HEK293T (cell line): ENCODE measurements around the gene SCAMP4.

ENCODE experiments used
- CTCF ChIA-PET: fragments of 350-600 bp; formaldehyde crosslinking; extraction: SDS; loops from one replicate; lab custom pipeline; 2021; ENCODE audit warnings: antibody characterized with exemption, inconsistent platforms; lab: Yijun Ruan, JAX
- POLR2A ChIA-PET: fragments of 350-600 bp; formaldehyde crosslinking; extraction: SDS; loops from one replicate; lab custom pipeline; 2020; ENCODE audit warnings: antibody characterized with exemption, inconsistent platforms; lab: Yijun Ruan, JAX
- DNase-seq: peaks from one replicate; pipeline ENCODE4 v3.0.0; 2012; ENCODE audit warnings: mixed read lengths; ENCODE audit errors: extremely low spot score
- ARNT ChIP-seq: fragments of 450-650 bp; IDR thresholded peaks from 2 replicates; pipeline ENCODE4 v1.6.1; 2017; ENCODE audit warnings: mild to moderate bottlenecking
- BHLHE40 ChIP-seq: fragments of 450-650 bp; IDR thresholded peaks from 2 replicates; pipeline ENCODE4 v1.6.1; 2016; ENCODE audit warnings: mild to moderate bottlenecking, moderate library complexity, borderline replicate concordance
- CTBP1 ChIP-seq: fragments of 450-650 bp; IDR thresholded peaks from 2 replicates; pipeline ENCODE4 v1.6.1; 2016; ENCODE audit warnings: borderline replicate concordance
- ELF4 ChIP-seq: fragments of 450-650 bp; IDR thresholded peaks from 2 replicates; pipeline ENCODE4 v1.6.1; 2017; ENCODE audit warnings: antibody characterized with exemption
- FOXA1 ChIP-seq: fragments of 450-650 bp; IDR thresholded peaks from 2 replicates; pipeline ENCODE4 v1.6.1; 2016; ENCODE audit warnings: mild to moderate bottlenecking
- FOXK2 ChIP-seq: fragments of 450-650 bp; IDR thresholded peaks from 2 replicates; pipeline ENCODE4 v1.6.1; 2016; ENCODE audit warnings: mild to moderate bottlenecking
- FOXM1 ChIP-seq: fragments of 450-650 bp; IDR thresholded peaks from 2 replicates; pipeline ENCODE4 v1.6.1; 2017; ENCODE audit warnings: mild to moderate bottlenecking, borderline replicate concordance
- HDGF ChIP-seq: fragments of 450-650 bp; IDR thresholded peaks from 2 replicates; pipeline ENCODE4 v1.6.1; 2017; ENCODE audit warnings: antibody characterized with exemption, borderline replicate concordance
- L3MBTL2 ChIP-seq: fragments of 450-650 bp; conservative IDR thresholded peaks from 2 replicates; pipeline ENCODE4 v1.6.1; 2016; ENCODE audit warnings: mild to moderate bottlenecking
- LEF1 ChIP-seq: fragments of 450-650 bp; IDR thresholded peaks from 2 replicates; pipeline ENCODE4 v1.6.1; 2017; ENCODE audit warnings: mild to moderate bottlenecking, borderline replicate concordance
- NFRKB ChIP-seq: fragments of 450-650 bp; IDR thresholded peaks from 2 replicates; pipeline ENCODE4 v1.6.1; 2016; ENCODE audit warnings: mild to moderate bottlenecking, moderate library complexity
- PKNOX1 ChIP-seq: fragments of 450-650 bp; IDR thresholded peaks from 2 replicates; pipeline ENCODE4 v1.6.1; 2016
- SP1 ChIP-seq: fragments of 450-650 bp; IDR thresholded peaks from 2 replicates; pipeline ENCODE4 v1.6.1; 2017
- SUZ12 ChIP-seq: fragments of 450-650 bp; IDR thresholded peaks from 2 replicates; pipeline ENCODE4 v1.6.1; 2016; ENCODE audit warnings: mild to moderate bottlenecking
- TARDBP ChIP-seq: fragments of 450-650 bp; IDR thresholded peaks from 2 replicates; pipeline ENCODE4 v1.6.1; 2016
- ZNF384 ChIP-seq: fragments of 450-650 bp; IDR thresholded peaks from 2 replicates; pipeline ENCODE4 v1.6.1; 2016

SCAMP4 gene

GRCh38 chr19:1905110-1905862, at the start of gene SCAMP4, which contains the start of gene ADAT3:
Gene SCAMP4 (plus strand): TSS chr19:1905399. CDS start chr19:1915020, 9,621 bp downstream.
Gene ADAT3 (plus strand): TSS chr19:1905399. CDS start chr19:1912048, 6,649 bp downstream.
- TF ChIP-seq HDGF (peak; percentile 64; the same call in 1 of the 2 replicates), ZNF384 (no peak), FOXA1 (no peak), SUZ12 (no peak), ARNT (no peak), L3MBTL2 (peak; percentile 8; the same call in 1 of the 2 replicates)
- DNase-seq, result peak; percentile 97
- CTCF ChIA-PET, result interaction anchor here (1.0 to 1.2 kb wide), 2 partner anchors 40 to 79 kb away, joined by 4 read pairs; no protein-coding TSS in a partner anchor
- POLR2A ChIA-PET, result interaction anchor here (0.7 to 1.9 kb wide), 9 partner anchors 8 to 29 kb away, joined by 3 to 9 read pairs (median 4); partner anchors contain the start of gene ABHD17A

GRCh38 chr19:1855828-1856255, 49.4 kb upstream of the SCAMP4 start:
- no peak for TF ChIP-seq L3MBTL2
- DNase-seq, result no peak
- CTCF ChIA-PET, result interaction anchor here (1.4 kb wide), 1 partner anchor 18 kb away, joined by 8 read pairs; no protein-coding TSS in a partner anchor
- POLR2A ChIA-PET, result interaction anchor here (1.2 kb wide), 1 partner anchor 19 kb away, joined by 3 read pairs; no protein-coding TSS in a partner anchor

- POLR2A ChIA-PET, result no interaction called here
- CTCF ChIA-PET, result no interaction called here
- no peak for DNase-seq
- TF ChIP-seq ZNF384 (no peak), ELF4 (no peak), TARDBP (no peak), HDGF (no peak)
These were observed 48.9 kb upstream of the SCAMP4 start for GRCh38 chr19:1856345-1856697.

GRCh38 chr19:1856698-1857603, 48.2 kb upstream of the SCAMP4 start:
- POLR2A ChIA-PET, result interaction anchor here (1.0 kb wide), 1 partner anchor 26 kb away, joined by 3 read pairs; no protein-coding TSS in a partner anchor
- TF ChIP-seq TARDBP (no peak), SUZ12 (no peak), ELF4 (no peak), SP1 (no peak), PKNOX1 (no peak), FOXK2 (no peak), FOXM1 (no peak), ARNT (no peak), FOXA1 (no peak), ZNF384 (no peak), L3MBTL2 (no peak), CTBP1 (no peak), HDGF (no peak), NFRKB (no peak), BHLHE40 (no peak), LEF1 (no peak)
- CTCF ChIA-PET, result interaction anchor here (0.8 to 2.0 kb wide), 3 partner anchors 19 to 73 kb away, joined by 3 to 6 read pairs (median 4); no protein-coding TSS in a partner anchor
- DNase-seq, result no peak

- DNase-seq, result no peak
- ChIA-PET CTCF (interaction anchor here (0.8 to 2.0 kb wide), 3 partner anchors 20 to 72 kb away, joined by 3 to 6 read pairs (median 4); no protein-coding TSS in a partner anchor), POLR2A (interaction anchor here (1.0 to 1.4 kb wide), 2 partner anchors 18 to 25 kb away, joined by 3 to 11 read pairs; no protein-coding TSS in a partner anchor)
- no peak for TF ChIP-seq TARDBP
- no peak for TF ChIP-seq CTBP1
- TF ChIP-seq ZNF384, result no peak
These were observed 47.4 kb upstream of the SCAMP4 start for GRCh38 chr19:1857648-1858326.

GRCh38 chr19:1858412-1859081, 46.7 kb upstream of the SCAMP4 start:
- TF ChIP-seq L3MBTL2 (no peak), ELF4 (no peak), FOXM1 (no peak), NFRKB (no peak), PKNOX1 (no peak), ZNF384 (no peak), SP1 (no peak), ARNT (no peak)
- no peak for DNase-seq
- ChIA-PET CTCF (interaction anchor here (0.6 to 2.0 kb wide), 4 partner anchors 10 to 469 kb away, joined by 3 to 6 read pairs (median 4); no protein-coding TSS in a partner anchor), POLR2A (interaction anchor here (1.4 kb wide), 1 partner anchor 17 kb away, joined by 11 read pairs; no protein-coding TSS in a partner anchor)
